H9 (cell line): ENCODE measurements around the gene TP53TG5. TPM values are rescaled to one million over a fixed set of nuclear protein-coding genes. Genes with fewer than 3 reads are reported as not detected.

Experiments
- DNase-seq: peaks from one replicate; pipeline ENCODE4 v3.0.0-alpha.2; 2017
- H2AFZ ChIP-seq: one replicate; pipeline ENCODE4 v1.6.1; 2013; ENCODE audit warnings: mild to moderate bottlenecking, low read length, control low read depth, moderate library complexity
- H2AK5ac ChIP-seq: 2 replicates; pipeline ENCODE4 v1.6.1; 2013; ENCODE audit warnings: low read length, control low read depth, mixed read lengths; ENCODE audit not compliant: insufficient read length
- H2BK120ac ChIP-seq: one replicate; pipeline ENCODE4 v1.6.1; 2013; ENCODE audit warnings: low read depth, mild to moderate bottlenecking, low read length, control low read depth, inconsistent platforms; ENCODE audit not compliant: poor library complexity, severe bottlenecking
- H2BK12ac ChIP-seq: 2 replicates; pipeline ENCODE4 v1.6.1; 2013; ENCODE audit warnings: low read length, control low read depth, mixed read lengths, low read depth; ENCODE audit not compliant: insufficient read length
- H2BK15ac ChIP-seq: 2 replicates; pipeline ENCODE4 v1.6.1; 2013; ENCODE audit warnings: low read depth, low read length, control low read depth
- H2BK20ac ChIP-seq: one replicate; pipeline ENCODE4 v1.6.1; 2013; ENCODE audit warnings: low read depth, mild to moderate bottlenecking, low read length, control low read depth, inconsistent platforms; ENCODE audit not compliant: poor library complexity, severe bottlenecking
- H2BK5ac ChIP-seq: 2 replicates; pipeline ENCODE4 v1.6.1; 2013; ENCODE audit warnings: low read length, control low read depth, mixed read lengths; ENCODE audit not compliant: insufficient read length
- H3K14ac ChIP-seq: 2 replicates; pipeline ENCODE4 v1.6.1; 2013; ENCODE audit warnings: low read length, control low read depth; ENCODE audit not compliant: insufficient read depth
- H3K18ac ChIP-seq: 2 replicates; pipeline ENCODE4 v1.6.1; 2013; ENCODE audit warnings: low read depth, mild to moderate bottlenecking, mixed read lengths, low read length, control low read depth; ENCODE audit not compliant: insufficient read length
- H3K23ac ChIP-seq: 2 replicates; pipeline ENCODE4 v1.6.1; 2013; ENCODE audit warnings: low read length, control low read depth, mixed read lengths, low read depth; ENCODE audit not compliant: insufficient read length
- H3K23me2 ChIP-seq: 2 replicates; pipeline ENCODE4 v1.6.1; 2013; ENCODE audit warnings: low read depth, mild to moderate bottlenecking, mixed read lengths, low read length, control low read depth; ENCODE audit not compliant: insufficient read length, poor library complexity, severe bottlenecking
- H3K27ac ChIP-seq: 2 replicates; pipeline ENCODE4 v1.5.1; 2013; ENCODE audit warnings: low read length, control low read depth, mixed read lengths, low read depth; ENCODE audit not compliant: insufficient read length
- H3K27me3 ChIP-seq: 2 replicates; pipeline ENCODE4 v1.6.1; 2013; ENCODE audit warnings: low read length, control low read depth, inconsistent platforms; ENCODE audit not compliant: insufficient read depth
- H3K4ac ChIP-seq: 2 replicates; pipeline ENCODE4 v1.6.1; 2013; ENCODE audit warnings: low read depth, mild to moderate bottlenecking, control low read depth, inconsistent platforms, low read length, moderate library complexity
- H3K4me1 ChIP-seq: 2 replicates; pipeline ENCODE4 v1.6.1; 2013; ENCODE audit warnings: low read length, control low read depth, inconsistent platforms; ENCODE audit not compliant: insufficient read depth
- H3K4me2 ChIP-seq: 2 replicates; pipeline ENCODE4 v1.6.1; 2013; ENCODE audit warnings: low read length, control low read depth, mixed read lengths; ENCODE audit not compliant: insufficient read length, insufficient read depth
- H3K56ac ChIP-seq: 2 replicates; pipeline ENCODE4 v1.6.1; 2013; ENCODE audit warnings: low read depth, mild to moderate bottlenecking, mixed read lengths, low read length, control low read depth; ENCODE audit not compliant: insufficient read length
- H3K79me1 ChIP-seq: 2 replicates; pipeline ENCODE4 v1.6.1; 2013; ENCODE audit warnings: low read depth, mild to moderate bottlenecking, moderate library complexity, low read length, control low read depth, inconsistent platforms; ENCODE audit not compliant: insufficient read depth, poor library complexity, severe bottlenecking
- H3K79me2 ChIP-seq: 2 replicates; pipeline ENCODE4 v1.6.1; 2013; ENCODE audit warnings: low read length, control low read depth, inconsistent platforms; ENCODE audit not compliant: insufficient read depth
- H3K9ac ChIP-seq: 2 replicates; pipeline ENCODE4 v1.6.1; 2013; ENCODE audit warnings: low read length, control low read depth, mixed read lengths; ENCODE audit not compliant: insufficient read length; ENCODE audit errors: extremely low read depth
- H3K9me3 ChIP-seq: one replicate; pipeline ENCODE4 v1.6.1; 2013; ENCODE audit warnings: low read depth, low read length, inconsistent platforms; ENCODE audit not compliant: control insufficient read depth
- H3T11ph ChIP-seq: one replicate; pipeline ENCODE4 v1.6.1; 2013; ENCODE audit warnings: mild to moderate bottlenecking, low read length, control low read depth, inconsistent platforms
- H4K20me1 ChIP-seq: one replicate; pipeline ENCODE4 v1.6.1; 2013; ENCODE audit not compliant: control insufficient read depth, insufficient read length, insufficient read depth
- H4K5ac ChIP-seq: 2 replicates; pipeline ENCODE4 v1.6.1; 2013; ENCODE audit warnings: low read depth, mild to moderate bottlenecking, mixed read lengths, low read length, control low read depth; ENCODE audit not compliant: insufficient read length
- H4K8ac ChIP-seq: replicated peaks from 2 replicates; pipeline ENCODE4 v1.6.1; 2013; ENCODE audit warnings: low read length, control low read depth, mixed read lengths, low read depth; ENCODE audit not compliant: insufficient read length
- H4K91ac ChIP-seq: 2 replicates; pipeline ENCODE4 v1.6.1; 2013; ENCODE audit warnings: low read depth, mild to moderate bottlenecking, moderate library complexity, mixed read lengths, low read length, control low read depth; ENCODE audit not compliant: insufficient read length
- H3K27ac Mint-ChIP-seq, 3 experiments: 2 replicates in 2 of 3; 3 replicates in 1 of 3; pipeline ENCODE4 v1.8.0; 2020 to 2021; ENCODE audit warnings: mixed read lengths in 3 of 3, mild to moderate bottlenecking in 1 of 3, moderate library complexity in 1 of 3
- H3K27me3 Mint-ChIP-seq: 2 replicates; pipeline ENCODE4 v1.8.0; 2021; ENCODE audit warnings: low read depth, mild to moderate bottlenecking, moderate library complexity, mixed read lengths
- H3K36me3 Mint-ChIP-seq, 3 experiments: 2 replicates in 2 of 3; 3 replicates in 1 of 3; pipeline ENCODE4 v1.8.0; 2020 to 2021; ENCODE audit warnings: low read depth in 3 of 3, mixed read lengths in 3 of 3; ENCODE audit not compliant: insufficient read depth in 1 of 3
- H3K4me1 Mint-ChIP-seq, 2 experiments: 2 replicates each; pipeline ENCODE4 v1.8.0; 2020; ENCODE audit warnings: mixed read lengths in 2 of 2
- H3K4me3 Mint-ChIP-seq, 2 experiments: 2 replicates in 1 of 2; 3 replicates in 1 of 2; pipeline ENCODE4 v1.8.0; 2020 to 2021; ENCODE audit warnings: mild to moderate bottlenecking in 2 of 2, mixed read lengths in 2 of 2, moderate library complexity in 1 of 2
- H3K9me3 Mint-ChIP-seq, 2 experiments: 2 replicates in 1 of 2; 3 replicates in 1 of 2; pipeline ENCODE4 v1.8.0; 2020; ENCODE audit warnings: mild to moderate bottlenecking in 2 of 2, mixed read lengths in 2 of 2, moderate library complexity in 1 of 2
- CTCF ChIP-seq: fragments of 200-600 bp; sonication (generic); conservative IDR thresholded peaks from 3 replicates; pipeline ENCODE4 v1.8.0; 2021; ENCODE audit warnings: antibody characterized with exemption, mild to moderate bottlenecking
- WGBS: extraction: QIAGEN DNeasy Blood & Tissue Kit; methylation state at CpG from one replicate; pipeline ENCODE4 v1.1.7; 2013; ENCODE audit warnings: missing lambda C conversion rate, low lambda C conversion rate, mixed read lengths; ENCODE audit not compliant: insufficient read length; ENCODE audit errors: extremely low coverage; 5-methylcytosine and 5-hydroxymethylcytosine counted together
- total RNA-seq: library from RNA; stranded (reverse); gene quantifications from 2 replicates; pipeline ENCODE4 v1.2.1, GENCODE V29; 2021

The TP53TG5 gene
- total RNA-seq, 1 experiment from 2014 or later: not detected

GRCh38 chr20:45338121-45339030 is 39.7 kb downstream of the TP53TG5 start:
- peaks cover 23% of the 10 kb centered on the region for H3K4me1 ChIP-seq
- no peaks in the 10 kb centered on the region; the same call in 1 of the 2 replicates for H3K27me3 Mint-ChIP-seq
- no peak overlapping the region for H2BK12ac ChIP-seq
- no peak overlapping the region for H2BK120ac ChIP-seq
- H3K23ac ChIP-seq: no peak overlapping the region
- no peak overlapping the region for H2BK20ac ChIP-seq
- H3K79me2 ChIP-seq: peaks cover 3% of the 10 kb centered on the region; the same call in 1 of the 2 replicates
- H4K5ac ChIP-seq: no peak overlapping the region
- no peak overlapping the region for H3T11ph ChIP-seq
- no peak overlapping the region for H3K18ac ChIP-seq
- no peak overlapping the region for H3K27ac ChIP-seq
- H3K4me1 Mint-ChIP-seq: peaks cover 76 to 85% of the 10 kb centered on the region in 2 experiments
- H2BK5ac ChIP-seq: no peak overlapping the region
- peak overlapping the region; percentile 88 to 96 (median 92) for H3K27ac Mint-ChIP-seq
- WGBS: no CpG with 5 or more reads among the region's 11 CpGs
- H2BK15ac ChIP-seq: no peak overlapping the region
- peaks cover 3% of the 10 kb centered on the region for H3K23me2 ChIP-seq
- H3K4ac ChIP-seq: no peak overlapping the region
- TF ChIP-seq CTCF: no peak
- no peak overlapping the region for H2AFZ ChIP-seq
- no peak overlapping the region for H2AK5ac ChIP-seq
- H3K14ac ChIP-seq: 0 out of 2 replicates have a peak overlapping the region, but pooled peaks have one; percentile 44
- H3K9me3 ChIP-seq: no peaks in the 10 kb centered on the region
- no peaks in the 10 kb centered on the region for H3K9me3 Mint-ChIP-seq
- H3K79me1 ChIP-seq: no peaks in the 10 kb centered on the region
- no peak overlapping the region for H3K9ac ChIP-seq
- no peaks in the 10 kb centered on the region for H3K27me3 ChIP-seq
- H3K56ac ChIP-seq: no peak overlapping the region
- H4K8ac ChIP-seq: no peak overlapping the region
- peaks cover 2% of the 10 kb centered on the region for H4K20me1 ChIP-seq
- H3K36me3 Mint-ChIP-seq: peaks cover 13 to 27% (median 17%) of the 10 kb centered on the region in 3 experiments; a peak in 5 of 7 replicates
- H3K4me2 ChIP-seq: no peak overlapping the region
- no peak for DNase-seq
- peak overlapping the region; percentile 73 for H4K91ac ChIP-seq
- H3K4me3 Mint-ChIP-seq: no peak overlapping the region
